Glutamatergic neuron (in vitro differentiated cells): ENCODE measurements around the gene TRNP1. TPM values are rescaled to one million over a fixed set of nuclear protein-coding genes. Genes with fewer than 3 reads are reported as not detected.

Source experiments
- DNase-seq: peaks from one replicate; pipeline ENCODE4 v3.0.0; 2022
- H3K27ac Mint-ChIP-seq: one replicate; pipeline ENCODE4 v1.8.0; 2020; ENCODE audit warnings: mild to moderate bottlenecking, mixed read lengths, inconsistent platforms; ENCODE audit not compliant: unreplicated experiment
- H3K27me3 Mint-ChIP-seq: one replicate; pipeline ENCODE4 v1.8.0; 2020; ENCODE audit warnings: mild to moderate bottlenecking, moderate library complexity, mixed read lengths, inconsistent platforms; ENCODE audit not compliant: unreplicated experiment
- H3K36me3 Mint-ChIP-seq: one replicate; pipeline ENCODE4 v1.8.0; 2020; ENCODE audit warnings: mild to moderate bottlenecking, mixed read lengths, inconsistent platforms; ENCODE audit not compliant: unreplicated experiment
- H3K4me1 Mint-ChIP-seq: one replicate; pipeline ENCODE4 v1.8.0; 2020; ENCODE audit warnings: mild to moderate bottlenecking, low read depth, mixed read lengths, inconsistent platforms; ENCODE audit not compliant: unreplicated experiment
- H3K4me3 Mint-ChIP-seq: one replicate; pipeline ENCODE4 v1.8.0; 2020; ENCODE audit warnings: mild to moderate bottlenecking, mixed read lengths, inconsistent platforms; ENCODE audit not compliant: unreplicated experiment
- H3K9me3 Mint-ChIP-seq: one replicate; pipeline ENCODE4 v1.8.0; 2020; ENCODE audit warnings: mild to moderate bottlenecking, moderate library complexity, mixed read lengths, inconsistent platforms; ENCODE audit not compliant: unreplicated experiment
- total RNA-seq: library from RNA; stranded (reverse); fragmentation: NEBNext Ultra II Directional; extraction: Animal tissue kit (Norgen Biotek cat#: 25700); gene quantifications from one replicate; pipeline ENCODE4 v1.2.1, GENCODE V29; 2021; ENCODE audit not compliant: unreplicated experiment
- TF ChIP-seq, protein P1 (sequence below): fragments of 200-600 bp; sonication (generic); IDR thresholded peaks from one replicate; pipeline ENCODE4 v1.5.0; 2021; ENCODE audit not compliant: partially characterized antibody, unreplicated experiment

Gene TRNP1
- total RNA-seq, 1 donor from 2014 or later, result 13.9 TPM

DNA sequence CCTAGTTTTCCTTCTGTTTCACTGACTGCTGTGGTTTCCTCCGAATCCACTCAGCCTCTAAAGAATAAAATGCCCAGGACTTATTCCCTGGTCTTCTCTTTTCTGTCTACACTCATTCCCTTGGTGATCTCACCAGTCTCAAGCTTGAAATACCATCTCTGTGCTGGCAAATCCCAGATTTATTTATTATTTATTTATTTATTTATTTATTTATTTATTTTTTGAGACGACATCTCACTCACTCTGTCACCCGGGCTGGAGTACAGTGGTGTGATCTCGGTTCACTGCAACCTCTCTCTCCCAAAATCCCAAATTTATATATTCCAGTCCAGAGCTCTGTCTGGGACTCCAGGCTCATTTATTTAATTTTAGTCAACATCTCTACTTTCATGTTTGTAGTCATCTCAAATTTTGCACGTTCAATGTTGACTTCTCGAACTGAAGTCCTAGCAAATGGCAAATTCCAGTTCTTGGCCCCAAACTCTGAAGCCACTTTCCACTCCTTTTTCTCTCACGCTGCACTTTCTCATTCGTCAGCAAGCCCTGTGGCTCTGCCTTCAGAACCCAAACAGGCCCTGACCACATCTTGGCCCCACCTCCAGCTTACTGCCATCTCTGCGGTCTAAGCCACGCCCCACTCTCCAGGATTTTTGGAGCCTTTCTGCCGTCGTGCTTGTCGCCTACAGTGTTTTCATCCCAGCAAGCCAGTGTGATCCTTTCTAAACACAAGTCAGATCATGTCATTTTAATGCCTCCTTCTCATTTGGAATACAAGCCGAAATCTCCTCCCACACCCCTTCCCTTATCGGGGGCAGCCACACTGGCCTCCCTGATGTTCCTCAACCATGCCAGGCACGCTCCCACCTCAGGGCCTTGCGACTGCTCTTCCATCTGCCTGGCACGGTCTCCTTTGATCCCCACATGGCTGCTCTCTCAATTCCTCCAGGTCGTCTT is 33.4 kb downstream of the TRNP1 start:
- DNase-seq, result no peak
- no peak overlapping the region for H3K4me3 Mint-ChIP-seq
- H3K27ac Mint-ChIP-seq, result no peak overlapping the region
- peaks cover 6% of the 10 kb centered on the region for H3K4me1 Mint-ChIP-seq
- H3K9me3 Mint-ChIP-seq, result peaks cover 1% of the 10 kb centered on the region
- TF ChIP-seq, protein P1, sequence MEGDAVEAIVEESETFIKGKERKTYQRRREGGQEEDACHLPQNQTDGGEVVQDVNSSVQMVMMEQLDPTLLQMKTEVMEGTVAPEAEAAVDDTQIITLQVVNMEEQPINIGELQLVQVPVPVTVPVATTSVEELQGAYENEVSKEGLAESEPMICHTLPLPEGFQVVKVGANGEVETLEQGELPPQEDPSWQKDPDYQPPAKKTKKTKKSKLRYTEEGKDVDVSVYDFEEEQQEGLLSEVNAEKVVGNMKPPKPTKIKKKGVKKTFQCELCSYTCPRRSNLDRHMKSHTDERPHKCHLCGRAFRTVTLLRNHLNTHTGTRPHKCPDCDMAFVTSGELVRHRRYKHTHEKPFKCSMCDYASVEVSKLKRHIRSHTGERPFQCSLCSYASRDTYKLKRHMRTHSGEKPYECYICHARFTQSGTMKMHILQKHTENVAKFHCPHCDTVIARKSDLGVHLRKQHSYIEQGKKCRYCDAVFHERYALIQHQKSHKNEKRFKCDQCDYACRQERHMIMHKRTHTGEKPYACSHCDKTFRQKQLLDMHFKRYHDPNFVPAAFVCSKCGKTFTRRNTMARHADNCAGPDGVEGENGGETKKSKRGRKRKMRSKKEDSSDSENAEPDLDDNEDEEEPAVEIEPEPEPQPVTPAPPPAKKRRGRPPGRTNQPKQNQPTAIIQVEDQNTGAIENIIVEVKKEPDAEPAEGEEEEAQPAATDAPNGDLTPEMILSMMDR, result no peak
- peaks cover 14% of the 10 kb centered on the region for H3K27me3 Mint-ChIP-seq
- H3K36me3 Mint-ChIP-seq, result no peaks in the 10 kb centered on the region

DNA sequence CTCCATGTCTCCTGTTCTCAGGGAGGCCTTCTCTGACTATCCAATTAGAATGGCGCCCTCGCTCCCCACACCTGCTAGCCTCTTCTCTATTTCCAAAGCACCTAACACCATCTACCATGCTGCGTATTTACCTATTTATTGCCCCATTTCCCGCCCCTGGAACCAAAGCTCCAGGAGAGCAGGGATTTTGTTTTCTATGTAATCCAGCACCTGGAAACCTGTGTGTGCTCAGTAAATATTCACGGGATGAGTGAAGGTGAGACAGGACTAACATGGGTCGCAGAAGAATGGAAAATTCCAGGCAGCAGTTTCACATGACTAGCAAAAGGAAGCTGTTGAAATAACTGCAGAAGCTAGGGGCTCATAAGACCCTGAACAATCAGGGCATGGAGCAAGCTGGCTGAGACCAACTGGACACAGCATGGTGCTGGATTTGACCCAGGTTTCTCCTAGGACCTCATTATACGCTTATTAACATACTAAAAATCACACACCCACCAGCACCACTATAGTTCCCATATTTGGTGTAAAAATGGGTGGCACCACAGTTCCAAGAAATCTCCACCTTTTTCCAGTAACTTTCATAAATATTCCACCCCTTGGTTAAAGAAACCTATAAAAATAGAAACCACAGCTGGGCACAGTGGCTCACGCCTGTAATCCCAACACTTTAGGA is 34.2 kb downstream of the TRNP1 start:
- no peak for DNase-seq
- Mint-ChIP-seq H3K9me3 (peaks cover 1% of the 10 kb centered on the region), H3K4me1 (peaks cover 6% of the 10 kb centered on the region), H3K4me3 (no peak overlapping the region), H3K36me3 (no peaks in the 10 kb centered on the region), H3K27me3 (peaks cover 11% of the 10 kb centered on the region), H3K27ac (no peak overlapping the region)
- TF ChIP-seq, protein P1, result no peak

DNA sequence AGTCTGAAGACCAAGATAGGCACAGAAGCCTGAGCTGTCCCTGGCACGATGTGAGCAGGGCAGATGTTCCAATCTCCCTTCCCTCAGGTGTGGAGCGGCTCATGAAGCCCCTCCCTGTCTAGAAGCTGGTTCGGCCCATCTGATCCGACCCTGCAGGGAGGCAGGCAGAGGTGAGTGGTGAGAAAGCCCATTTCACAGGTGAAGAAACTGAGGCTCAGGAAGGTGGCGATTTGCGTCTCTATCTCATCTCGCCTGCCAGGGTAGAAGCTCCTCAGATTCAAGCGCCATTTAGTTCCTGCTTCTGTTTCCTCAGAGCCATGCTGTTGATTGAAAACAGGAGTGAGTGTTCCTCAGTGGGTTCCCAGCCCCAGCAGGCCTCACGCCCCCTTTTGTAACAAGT is 36.0 kb downstream of the TRNP1 start:
- no peak overlapping the region for H3K27ac Mint-ChIP-seq
- TF ChIP-seq, protein P1, result no peak
- H3K27me3 Mint-ChIP-seq, result peaks cover 7% of the 10 kb centered on the region
- H3K4me1 Mint-ChIP-seq, result peaks cover 6% of the 10 kb centered on the region
- H3K36me3 Mint-ChIP-seq, result no peaks in the 10 kb centered on the region
- no peak overlapping the region for H3K4me3 Mint-ChIP-seq
- DNase-seq, result no peak
- H3K9me3 Mint-ChIP-seq, result peaks cover 1% of the 10 kb centered on the region

DNA sequence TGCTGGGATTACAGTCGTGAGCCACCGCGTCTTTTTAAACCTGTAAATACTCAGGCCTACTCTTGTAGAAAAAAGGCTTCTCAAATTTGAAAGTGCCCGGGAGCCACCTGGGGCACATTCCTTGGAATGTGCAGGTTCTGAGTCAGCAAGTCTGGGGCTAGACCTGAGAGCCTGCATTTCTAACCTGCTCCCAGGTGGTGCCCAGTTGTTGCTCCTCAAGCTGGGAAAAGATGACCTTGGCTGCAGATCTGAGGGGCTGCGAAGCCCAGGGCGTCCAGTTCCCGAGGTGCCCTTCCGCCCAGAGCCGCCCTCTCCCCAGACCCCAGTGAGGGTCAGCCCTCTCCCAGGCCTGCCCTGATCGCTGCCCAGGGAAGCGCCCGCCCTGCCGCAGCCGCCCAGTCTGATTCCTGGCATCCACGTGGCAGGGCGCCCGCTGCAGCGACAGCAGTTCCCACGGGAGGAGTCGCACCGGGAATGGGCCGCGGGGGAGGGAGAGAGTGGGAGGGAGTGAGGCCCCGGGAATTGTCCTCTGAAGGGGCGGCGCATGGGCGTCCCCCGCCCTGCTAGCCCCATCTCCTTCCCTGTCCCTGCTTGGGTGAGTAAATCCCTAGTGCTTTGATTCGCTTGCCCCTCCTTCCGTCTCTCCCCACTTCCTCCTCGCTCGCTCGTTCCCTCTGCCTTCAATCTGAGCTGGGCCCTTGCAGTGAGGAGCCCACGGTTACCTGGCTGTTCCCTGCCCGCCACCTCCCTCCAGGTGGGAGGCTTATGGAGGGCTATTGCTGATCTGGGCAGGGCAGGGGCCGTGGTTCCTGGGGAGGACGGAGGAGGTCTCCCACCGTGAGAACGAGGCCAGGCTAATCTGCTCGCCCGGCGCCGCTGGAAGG is 38.0 kb downstream of the TRNP1 start:
- H3K36me3 Mint-ChIP-seq, result no peaks in the 10 kb centered on the region
- peaks cover 6% of the 10 kb centered on the region for H3K4me1 Mint-ChIP-seq
- TF ChIP-seq, protein P1, result no peak
- peaks cover 8% of the 10 kb centered on the region for H3K27me3 Mint-ChIP-seq
- H3K27ac Mint-ChIP-seq, result no peak overlapping the region
- no peak for DNase-seq
- H3K4me3 Mint-ChIP-seq, result no peak overlapping the region
- peaks cover 1% of the 10 kb centered on the region for H3K9me3 Mint-ChIP-seq
